ENCODE data around the gene C5orf46. TPM values are rescaled to one million over a fixed set of nuclear protein-coding genes. Genes with fewer than 3 reads are reported as not detected.
A peak's percentile ranks its signal among the peaks of the same experiment; 100 is the strongest.
"Not testable (repeated sequence)": the region's sequence is repeated elsewhere in the genome, so short reads cannot be mapped to it uniquely, and the experiment has no call there.

Gene C5orf46
- not detected for total RNA-seq
- long read RNA-seq: 0 reads

- Histone ChIP-seq H3K9me3 (no peaks in the 10 kb centered on the region), H3K27ac (no peak within 1 kb of the TSS), H3K36me3 (no peaks in the 10 kb centered on the region), H3K4me1 (no peaks in the 10 kb centered on the region), H3K27me3 (no peaks in the 10 kb centered on the region), H3K4me3 (no peak within 1 kb of the TSS)
- no peak for TF ChIP-seq CTCF (IDR thresholded peaks at IDR 0.05)
- ATAC-seq: no peak
- no peak for DNase-seq
- intact Hi-C loops (cut with DNase I): no loop called here
Measured at GRCh38 chr5:147906326-147907095, at the start of gene C5orf46. TSS of gene C5orf46 (minus strand) at chr5:147906538. CDS start at chr5:147906501, 37 bp downstream.

GRCh38 chr5:147954971-147955370 lies 48.6 kb upstream of the C5orf46 start:
- Histone ChIP-seq H3K4me3 (no peak overlapping the region), H3K4me1 (no peaks in the 10 kb centered on the region), H3K36me3 (no peaks in the 10 kb centered on the region), H3K27ac (no peak overlapping the region), H3K9me3 (no peaks in the 10 kb centered on the region), H3K27me3 (no peaks in the 10 kb centered on the region)
- TF ChIP-seq CTCF (IDR thresholded peaks at IDR 0.05): no peak
- ATAC-seq: no peak
- no peak for DNase-seq
- intact Hi-C loops (cut with DNase I): no loop called here

- no peak overlapping the region for H3K27ac ChIP-seq
- ATAC-seq: peak; percentile 87
- H3K27me3 ChIP-seq: no peaks in the 10 kb centered on the region
- intact Hi-C loops (cut with DNase I): no loop called here
- H3K4me1 ChIP-seq: no peaks in the 10 kb centered on the region
- TF ChIP-seq CTCF (IDR thresholded peaks at IDR 0.05): peak; percentile 77
- no peaks in the 10 kb centered on the region for H3K36me3 ChIP-seq
- no peaks in the 10 kb centered on the region for H3K9me3 ChIP-seq
- no peak for DNase-seq
- H3K4me3 ChIP-seq: no peak overlapping the region
Measured at GRCh38 chr5:147949711-147950573, 43.6 kb upstream of the C5orf46 start.

GRCh38 chr5:147946658-147947274 lies 40.4 kb upstream of the C5orf46 start:
- intact Hi-C loops (cut with DNase I): not testable (repeated sequence)

GRCh38 chr5:147939431-147940114 lies 33.2 kb upstream of the C5orf46 start:
- Histone ChIP-seq H3K4me3 (no peak overlapping the region), H3K36me3 (no peaks in the 10 kb centered on the region), H3K9me3 (no peaks in the 10 kb centered on the region), H3K4me1 (no peaks in the 10 kb centered on the region), H3K27ac (no peak overlapping the region), H3K27me3 (no peaks in the 10 kb centered on the region)
- DNase-seq (peak; percentile 62), ATAC-seq (peak; percentile 93)
- no peak for TF ChIP-seq CTCF (IDR thresholded peaks at IDR 0.05)
- intact Hi-C loops (cut with DNase I): no loop called here

More at GRCh38 chr5:147946658-147947274, 40.4 kb upstream of the C5orf46 start:
- H3K4me3 ChIP-seq, H3K27me3 ChIP-seq, H3K9me3 ChIP-seq, H3K27ac ChIP-seq, ATAC-seq, DNase-seq, H3K36me3 ChIP-seq, H3K4me1 ChIP-seq: not testable (repeated sequence)

All from upper lobe of right lung (tissue), 1 donor.